Right cardiac atrium (tissue), 5 donors: ENCODE results near the gene BOK. TPM values are rescaled to one million over a fixed set of nuclear protein-coding genes. Genes with fewer than 3 reads are reported as not detected.
"Not testable (repeated sequence)": the region's sequence is repeated elsewhere in the genome, so short reads cannot be mapped to it uniquely, and the experiment has no call there.

Experiments
- ATAC-seq, 2 donors: fragments of 200-7000 bp; cut with Tn5 transposase; one replicate each; pipeline versions ENCODE4 v1.8.0 to v1.9.1; 2020; ENCODE audit warnings: moderate library complexity in 2 of 2, mild to moderate bottlenecking in 1 of 2
- DNase-seq, 3 donors: peaks; one replicate each; pipeline ENCODE4 v3.0.0-alpha.2; 2020
- H3K27ac ChIP-seq: one replicate; pipeline ENCODE4 v1.5.1; 2013; ENCODE audit warnings: mild to moderate bottlenecking, low read length, control low read depth, moderate library complexity
- H3K27me3 ChIP-seq: one replicate; pipeline ENCODE4 v1.6.1; 2013; ENCODE audit not compliant: control insufficient read depth, insufficient read depth
- H3K4me1 ChIP-seq: one replicate; pipeline ENCODE4 v1.6.1; 2013; ENCODE audit warnings: low read length; ENCODE audit not compliant: control insufficient read depth, insufficient read depth
- H3K4me3 ChIP-seq: one replicate; pipeline ENCODE4 v1.5.1; 2013; ENCODE audit warnings: low read length, control low read depth
- H3K9me3 ChIP-seq: one replicate; pipeline ENCODE4 v1.6.1; 2013; ENCODE audit warnings: low read length; ENCODE audit not compliant: control insufficient read depth
- WGBS: extraction: QIAGEN DNeasy Blood & Tissue Kit; methylation state at CpG from one replicate; pipeline ENCODE4 v1.1.7; 2013; 5-methylcytosine and 5-hydroxymethylcytosine counted together
- intact Hi-C, 4 donors: fragments of 100-400 bp; cut with DNase I; formaldehyde crosslinking; loops; one replicate each; pipeline versions ENCODE4 v1.11.0 to v1.14.0; 2022 to 2023
- polyA plus RNA-seq: library from polyadenylated mRNA; stranded (reverse); fragments of 200-250 nt; gene quantifications from one replicate; pipeline ENCODE4 v1.2.3, GENCODE V29; 2013
- total RNA-seq, 4 donors: library from RNA; stranded (reverse); fragmentation: NEBNext Ultra II Directional; extraction: Animal tissue kit (Norgen Biotek cat#: 25700); gene quantifications; one replicate each; pipeline ENCODE4 v1.2.1, GENCODE V29; 2021
- donor health status: healthy with polysubstance abuse.
- donor health status: DM: no; HTN: yes; CAD: no.
- donor health status: DM: no; HTN: no; CAD: no.
- donor health status: DM: no; HTN: yes; CAD: no; lungs with severe emphysema.
- donor health status: DM: yes; HTN: yes; CAD: no.

Gene BOK
- total and polyA plus RNA-seq, 5 donors, result 2.8 to 15.0 (median 3.5) TPM

- Histone ChIP-seq H3K4me3 (no peak overlapping the region), H3K4me1 (no peaks in the 10 kb centered on the region), H3K27me3 (no peaks in the 10 kb centered on the region), H3K27ac (no peak overlapping the region), H3K9me3 (no peaks in the 10 kb centered on the region)
- peak in 1 of 2 donors; percentile 1 for ATAC-seq
- WGBS, result 70% methylated on average over 18 of the region's 18 CpGs
- DNase-seq, result peak in 2 of 3 donors; percentile 49 to 51
- intact Hi-C loops, result no loop called here
Observed at GRCh38 chr2:241560162-241560882, 1.8 kb downstream of the BOK start.

DNA sequence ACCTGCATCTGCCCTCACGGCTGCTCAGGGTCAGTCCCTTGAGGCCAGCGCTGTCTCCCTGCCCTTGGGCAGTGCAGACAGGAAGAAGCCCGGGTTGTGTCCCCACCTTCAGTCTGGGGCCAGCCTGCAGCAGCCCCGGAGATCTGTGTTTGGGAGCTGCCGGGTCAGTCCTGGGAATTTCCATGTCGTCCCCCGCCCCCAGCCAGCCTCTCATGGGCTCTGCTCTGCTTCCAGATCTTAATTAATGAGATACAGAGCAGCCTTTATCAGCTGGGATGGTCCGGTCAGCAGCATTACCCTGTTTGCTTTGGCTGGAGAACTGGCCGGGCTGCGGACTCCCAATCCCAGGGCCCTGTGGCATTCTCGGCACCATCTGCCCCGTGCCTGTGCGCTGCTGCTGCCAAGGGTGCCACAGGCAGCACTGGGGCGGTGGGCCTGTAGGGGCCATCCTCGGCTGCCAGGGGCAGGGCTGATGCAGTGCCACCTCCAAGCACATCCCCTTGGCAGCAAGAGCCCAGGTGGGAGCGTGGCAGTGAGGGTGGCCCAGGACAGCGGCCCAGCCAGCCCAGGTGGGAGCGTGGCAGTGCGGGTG lies 2.4 kb downstream of the BOK start:
- DNase-seq, result peak in 1 of 3 donors; percentile 73
- intact Hi-C loops, result no loop called here
- no peaks in the 10 kb centered on the region for H3K4me1 ChIP-seq

DNA sequence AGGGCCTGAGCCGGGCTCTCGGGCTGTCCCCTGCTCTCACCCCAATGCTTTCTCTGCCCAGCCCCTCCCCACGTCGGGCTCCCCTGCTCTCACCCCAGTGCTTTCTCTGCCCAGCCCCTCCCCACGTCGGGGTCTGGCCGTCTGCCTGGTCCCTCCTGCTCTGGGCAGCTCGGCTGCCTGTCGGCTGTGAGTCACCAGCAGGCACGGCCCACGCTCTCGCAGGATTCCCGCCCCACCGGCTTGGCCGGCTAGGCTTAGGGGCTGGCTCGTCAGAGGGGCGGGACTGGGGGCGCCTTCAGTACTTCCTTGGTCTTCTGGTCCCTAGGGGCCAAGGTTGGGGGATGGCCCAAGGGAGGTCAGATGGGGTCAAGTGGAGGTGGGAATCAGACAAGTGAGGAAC lies 3.3 kb downstream of the BOK start:
- Histone ChIP-seq H3K4me3 (no peak overlapping the region), H3K4me1 (no peaks in the 10 kb centered on the region), H3K9me3 (no peaks in the 10 kb centered on the region), H3K27ac (no peak overlapping the region), H3K27me3 (no peaks in the 10 kb centered on the region)
- WGBS, result 33% methylated on average over 18 of the region's 18 CpGs
- ATAC-seq (peak; percentile 76 to 79), DNase-seq (peak; percentile 87 to 93 (median 90))
- intact Hi-C loops, result no loop called here

More for the DNA sequence above, 2.4 kb downstream of the BOK start:
- H3K27ac ChIP-seq, result no peak overlapping the region
- H3K4me3 ChIP-seq, result no peak overlapping the region
- H3K27me3 ChIP-seq, result no peaks in the 10 kb centered on the region
- 57% methylated on average over 19 of the region's 19 CpGs for WGBS
- peak in 1 of 2 donors; percentile 38 for ATAC-seq
- H3K9me3 ChIP-seq, result no peaks in the 10 kb centered on the region

DNA sequence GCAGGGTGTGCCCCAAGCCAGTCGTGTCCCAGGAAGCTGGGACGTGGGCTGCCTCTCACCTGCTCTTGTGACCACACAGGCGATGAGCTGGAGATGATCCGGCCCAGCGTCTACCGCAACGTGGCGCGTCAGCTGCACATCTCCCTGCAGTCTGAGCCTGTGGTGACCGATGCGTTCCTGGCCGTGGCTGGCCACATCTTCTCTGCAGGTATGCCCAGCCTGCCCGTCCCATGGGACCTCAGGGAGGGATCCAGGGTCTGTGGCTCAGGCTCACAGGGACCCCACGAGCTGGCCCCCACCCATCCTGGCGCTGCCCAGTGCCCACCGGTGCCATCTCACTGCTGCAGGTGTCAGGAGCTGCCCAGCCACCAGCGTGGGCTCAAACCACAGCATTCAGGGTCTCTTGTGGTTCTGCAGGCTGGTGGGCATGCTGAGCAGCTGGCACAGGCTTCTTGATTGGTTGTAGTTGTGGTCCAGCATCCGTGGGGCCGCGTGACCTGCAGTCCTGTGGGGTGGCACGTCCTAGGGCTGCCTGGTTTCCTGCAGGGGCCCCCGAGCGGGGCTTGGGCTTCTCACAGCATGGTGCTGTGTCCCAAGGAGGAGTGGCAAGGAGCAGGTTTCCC lies 3.8 kb downstream of the BOK start:
- no peaks in the 10 kb centered on the region for H3K4me1 ChIP-seq
- WGBS, result 91% methylated on average over 23 of the region's 23 CpGs
- no peaks in the 10 kb centered on the region for H3K9me3 ChIP-seq
- H3K4me3 ChIP-seq, result no peak overlapping the region
- H3K27me3 ChIP-seq, result no peaks in the 10 kb centered on the region
- intact Hi-C loops, result no loop called here
- no peak for ATAC-seq
- H3K27ac ChIP-seq, result no peak overlapping the region
- DNase-seq, result peak in 1 of 3 donors; percentile 56

GRCh38 chr2:241563031-241563507 lies 4.5 kb downstream of the BOK start:
- no peak overlapping the region for H3K27ac ChIP-seq
- no peaks in the 10 kb centered on the region for H3K9me3 ChIP-seq
- ATAC-seq (no peak), DNase-seq (peak in 1 of 3 donors; percentile 53)
- WGBS, result 91% methylated on average over 13 of the region's 13 CpGs
- intact Hi-C loops, result no loop called here
- no peaks in the 10 kb centered on the region for H3K27me3 ChIP-seq
- H3K4me1 ChIP-seq, result no peaks in the 10 kb centered on the region
- no peak overlapping the region for H3K4me3 ChIP-seq

DNA sequence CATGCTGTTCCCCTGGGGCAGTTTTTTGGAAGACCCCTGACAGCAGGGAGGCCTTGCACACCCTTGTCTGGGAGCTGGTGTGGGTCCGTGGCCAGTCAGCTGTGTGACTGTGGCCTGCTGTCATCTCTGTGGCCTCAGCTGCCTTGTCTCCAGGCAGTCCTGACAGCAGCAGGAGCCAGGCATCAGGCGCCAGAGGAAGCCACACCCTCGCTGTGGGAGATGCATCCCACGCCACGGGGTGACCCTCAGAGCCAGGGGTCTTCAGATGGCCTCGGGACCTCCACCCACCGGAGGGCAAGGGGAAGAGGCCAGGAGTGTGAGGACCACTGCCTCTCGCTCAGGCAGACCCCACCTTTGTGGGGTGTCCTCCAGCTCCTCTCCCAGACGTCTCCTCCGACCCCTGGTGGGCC lies 5.0 kb downstream of the BOK start:
- Histone ChIP-seq H3K4me1 (no peaks in the 10 kb centered on the region), H3K27ac (no peak overlapping the region), H3K27me3 (no peaks in the 10 kb centered on the region), H3K4me3 (no peak overlapping the region), H3K9me3 (no peaks in the 10 kb centered on the region)
- 64% methylated on average over 10 of the region's 10 CpGs for WGBS
- DNase-seq (no peak), ATAC-seq (no peak)
- intact Hi-C loops, result no loop called here

DNA sequence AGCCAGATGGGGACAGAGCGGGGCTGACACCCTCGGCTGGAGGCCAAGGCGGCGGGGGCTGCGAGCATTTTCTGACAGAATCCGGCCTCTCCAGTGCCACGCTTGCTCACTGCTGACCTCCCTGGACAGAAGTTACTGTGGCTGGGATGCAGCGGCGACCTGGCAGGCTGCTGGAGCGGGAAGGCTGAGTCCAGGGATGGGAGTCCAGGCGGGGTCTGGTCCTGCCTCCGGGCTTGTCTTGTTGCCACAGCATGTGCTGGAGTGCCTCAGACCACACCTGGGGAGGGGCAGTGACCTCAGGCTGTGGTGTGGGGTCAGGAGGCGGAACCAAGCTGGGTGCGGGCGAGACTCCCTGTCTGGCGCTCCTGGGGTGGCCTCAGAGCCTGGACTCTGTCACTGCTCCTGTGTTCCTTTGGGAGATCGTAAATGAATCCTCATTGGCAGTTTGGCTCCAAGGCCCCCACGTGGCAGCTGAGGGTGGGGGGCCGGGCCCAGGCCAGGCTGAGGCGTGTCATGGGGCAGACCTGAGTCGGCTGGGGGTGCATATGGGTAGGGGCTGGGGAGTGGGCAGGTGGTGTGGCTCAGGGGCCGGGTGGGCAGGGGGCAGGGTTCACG lies 5.5 kb downstream of the BOK start:
- WGBS, result 86% methylated on average over 23 of the region's 23 CpGs
- Histone ChIP-seq H3K4me3 (no peak overlapping the region), H3K4me1 (no peaks in the 10 kb centered on the region), H3K9me3 (no peaks in the 10 kb centered on the region), H3K27ac (no peak overlapping the region), H3K27me3 (no peaks in the 10 kb centered on the region)
- ATAC-seq (no peak), DNase-seq (no peak)
- intact Hi-C loops, result no loop called here

DNA sequence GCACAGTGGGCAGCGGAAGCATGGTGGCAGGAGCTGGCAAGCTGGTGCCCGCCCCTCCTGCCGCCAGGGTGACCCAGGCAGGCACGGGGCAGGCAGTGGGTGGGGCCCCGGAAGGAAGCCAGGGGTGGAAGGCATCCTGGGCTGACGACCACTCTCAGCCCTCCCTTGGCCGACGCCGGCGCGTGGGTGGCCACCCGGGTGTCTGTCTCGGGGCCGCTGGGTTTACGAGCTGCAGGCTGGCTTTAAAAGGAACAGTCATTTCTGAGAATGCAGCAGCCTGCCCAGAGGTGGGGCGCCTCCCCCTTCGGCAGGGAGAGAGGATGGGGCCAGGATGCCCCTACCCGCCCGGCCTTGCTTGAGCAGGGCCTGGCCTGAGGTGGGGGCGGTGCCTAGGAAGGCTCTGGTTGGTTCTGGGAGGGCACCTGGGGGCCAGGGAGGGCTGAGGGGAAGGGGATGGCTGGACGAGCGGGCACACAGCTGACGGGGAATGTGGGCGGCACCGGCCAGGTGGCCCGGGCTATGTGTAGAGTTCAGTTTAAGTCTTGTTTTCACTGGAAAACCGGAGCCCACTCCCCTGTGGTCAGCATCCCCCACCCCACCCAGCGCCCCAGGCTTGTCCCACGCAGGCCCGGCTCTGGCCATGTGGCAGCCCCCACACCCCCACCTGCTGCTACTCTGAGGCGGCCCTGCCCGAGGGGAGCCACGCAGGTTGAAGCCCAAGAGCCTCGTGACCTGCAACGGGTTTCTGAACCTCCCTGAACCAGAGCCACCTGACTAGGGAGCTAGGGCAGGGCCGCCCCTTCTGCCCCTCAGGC lies 6.3 kb downstream of the BOK start:
- H3K27me3 ChIP-seq, result no peaks in the 10 kb centered on the region
- no peaks in the 10 kb centered on the region for H3K9me3 ChIP-seq
- ATAC-seq, result no peak
- no peak overlapping the region for H3K4me3 ChIP-seq
- H3K27ac ChIP-seq, result no peak overlapping the region
- 81% methylated on average over 36 of the region's 36 CpGs for WGBS
- DNase-seq, result peak in 1 of 3 donors; percentile 57
- intact Hi-C loops, result no loop called here
- no peaks in the 10 kb centered on the region for H3K4me1 ChIP-seq

DNA sequence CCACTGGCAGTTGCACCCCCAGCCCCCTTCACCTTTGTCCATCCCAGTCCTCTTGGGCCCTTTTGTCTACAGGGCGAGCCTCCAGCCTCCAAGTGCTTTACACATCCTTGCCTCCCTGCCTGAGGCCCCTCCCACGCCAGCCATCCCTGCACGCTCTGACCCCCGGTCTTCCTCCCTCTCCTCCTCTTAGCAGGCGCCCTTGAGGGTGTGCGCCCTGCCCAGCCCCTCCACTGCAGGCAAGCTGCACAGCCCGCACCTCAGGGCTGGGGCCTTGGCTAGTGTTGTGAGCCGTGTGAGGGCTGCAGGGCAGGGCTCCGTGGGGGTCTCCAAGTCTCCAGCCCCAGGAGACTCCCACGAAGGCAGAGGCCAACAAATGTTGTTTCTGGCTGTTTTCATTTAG lies 6.9 kb downstream of the BOK start:
- no peak overlapping the region for H3K27ac ChIP-seq
- H3K27me3 ChIP-seq, result no peaks in the 10 kb centered on the region
- intact Hi-C loops, result no loop called here

GRCh38 chr2:241566021-241566420 lies 7.5 kb downstream of the BOK start:
- H3K27ac ChIP-seq, intact Hi-C loops, ATAC-seq, H3K27me3 ChIP-seq, DNase-seq, H3K9me3 ChIP-seq, H3K4me1 ChIP-seq, H3K4me3 ChIP-seq: not testable (repeated sequence)
- 95% methylated on average over 11 of the region's 11 CpGs for WGBS

More for the DNA sequence above, 6.9 kb downstream of the BOK start:
- no peak overlapping the region for H3K4me3 ChIP-seq
- 69% methylated on average over 10 of the region's 10 CpGs for WGBS
- no peak for DNase-seq
- no peaks in the 10 kb centered on the region for H3K9me3 ChIP-seq
- no peak for ATAC-seq
- H3K4me1 ChIP-seq, result no peaks in the 10 kb centered on the region
